Heart right ventricle (tissue), 16 donors: ENCODE results near the gene STAT5B. TPM values are rescaled to one million over a fixed set of nuclear protein-coding genes. Genes with fewer than 3 reads are reported as not detected.
"Not testable (repeated sequence)": the region's sequence is repeated elsewhere in the genome, so short reads cannot be mapped to it uniquely, and the experiment has no call there.

ENCODE experiments used
- ATAC-seq, 8 donors: fragments of 200-7000 bp; cut with Tn5 transposase; one replicate each; pipeline ENCODE4 v1.9.1; 2020; ENCODE audit warnings: mild to moderate bottlenecking in 8 of 8, moderate library complexity in 8 of 8, moderate number of reproducible peaks in 1 of 8
- DNase-seq, 2 donors: peaks; one replicate each; pipeline ENCODE4 v3.0.0-alpha.2; 2020
- H3K27ac ChIP-seq, 10 donors: fragments of 200-600 bp; sonication (generic) in 2 of 10; one replicate each; pipeline versions ENCODE4 v1.5.0 to v1.8.0; 2020 to 2022; ENCODE audit warnings: mild to moderate bottlenecking in 3 of 10
- H3K27me3 ChIP-seq, 7 donors: fragments of 200-600 bp; one replicate each; pipeline ENCODE4 v1.8.0; 2021 to 2022; ENCODE audit warnings: mild to moderate bottlenecking in 2 of 7
- H3K36me3 ChIP-seq, 9 donors: fragments of 200-600 bp; sonication (generic) in 1 of 9; one replicate each; pipeline versions ENCODE4 v1.5.0 to v1.8.0; 2020 to 2022; ENCODE audit warnings: mild to moderate bottlenecking in 2 of 9
- H3K4me1 ChIP-seq, 9 donors: fragments of 200-600 bp; sonication (generic) in 1 of 9; one replicate each; pipeline versions ENCODE4 v1.5.0 to v1.8.0; 2020 to 2022; ENCODE audit warnings: mild to moderate bottlenecking in 4 of 9
- H3K4me3 ChIP-seq, 10 donors: fragments of 200-600 bp; sonication (generic) in 2 of 10; one replicate each; pipeline versions ENCODE4 v1.5.0 to v1.8.0; 2020 to 2022; ENCODE audit warnings: mild to moderate bottlenecking in 7 of 10, moderate library complexity in 2 of 10
- H3K9me3 ChIP-seq, 11 donors: fragments of 200-600 bp in 10 of 11; sonication (generic) in 2 of 11; one replicate each; pipeline versions ENCODE4 v1.5.0 to v1.8.0; 2013 to 2022; ENCODE audit warnings: mild to moderate bottlenecking in 2 of 11, control low read depth in 1 of 11, moderate library complexity in 1 of 11
- WGBS, 2 donors: extraction: QIAGEN DNeasy Blood & Tissue Kit; methylation state at CpG; one replicate each; pipeline ENCODE4 v1.1.7; 2013; ENCODE audit warnings: inconsistent platforms in 1 of 2; 5-methylcytosine and 5-hydroxymethylcytosine counted together
- intact Hi-C, 10 donors: fragments of 100-400 bp; cut with DNase I; formaldehyde crosslinking; loops; one replicate each; pipeline versions ENCODE4 v1.11.1 to v1.14.2; 2022
- polyA plus RNA-seq, 2 donors: library from polyadenylated mRNA; stranded (reverse); fragments of 200-250 nt; gene quantifications; one replicate each; pipeline ENCODE4 v1.2.3, GENCODE V29; 2013
- total RNA-seq, 10 donors: library from RNA; stranded (reverse); fragmentation: NEBNext Ultra II Directional in 3 of 10; extraction: Animal tissue kit (Norgen Biotek cat#: 25700) in 3 of 10; gene quantifications; one replicate each; pipeline versions ENCODE4 v1.2.1 to v1.2.4, GENCODE V29; 2021 to 2023
- TF ChIP-seq, protein P1 (sequence below), 9 donors: fragments of 200-600 bp; sonication (generic) in 2 of 9; IDR thresholded peaks; one replicate each; pipeline versions ENCODE4 v1.5.0 to v1.8.0; 2021 to 2022; ENCODE audit warnings: antibody characterized with exemption in 9 of 9, mild to moderate bottlenecking in 5 of 9, moderate library complexity in 1 of 9
- donor health status: Arrhythmogenic right ventricular cardiomyopathy.
- donor health status: ischemic (EF 13 %, LVEDD 7.1; RV severe dilation, severe dysfunction).
- donor health status: healthy with polysubstance abuse.
- donor health status: DM: no; HTN: yes; CAD: no.
- donor health status: DM: no; HTN: no; CAD: no.
- donor health status: ischemic (EF 25% LVEDD 6.9; RV normal size, moderate dysfunction).
- donor health status: ischemic (EF 25% LVEDD 5.7; RV mildly dilated, moderate dysfunction).
- donor health status: healthy.
- donor health status: DM: yes; HTN: yes; CAD: no.
- donor health status: Ischemic cardiomyopathy.
- donor health status: ischemic (EF 35%, LVEDD 5.7; RV mildly dilated, moderate dysfunction).
- donor health status: nonischemic (EF 11% LVEDD 7.7; RV severe dilation, severe dysfunction).
- donor health status: DM: yes; HTN: yes; CAD: no.
- donor health status: PGD.
- donor health status: ischemic (EF 29% LVEDD 5.4; RV normal size, mild dysfunction).
- donor health status: nonischemic (EF 23%, LVEDD 6.1; RV moderate dilation, normal function).

The STAT5B gene
- total and polyA plus RNA-seq, 12 donors: 14.4 to 34.7 (median 30.1) TPM

DNA sequence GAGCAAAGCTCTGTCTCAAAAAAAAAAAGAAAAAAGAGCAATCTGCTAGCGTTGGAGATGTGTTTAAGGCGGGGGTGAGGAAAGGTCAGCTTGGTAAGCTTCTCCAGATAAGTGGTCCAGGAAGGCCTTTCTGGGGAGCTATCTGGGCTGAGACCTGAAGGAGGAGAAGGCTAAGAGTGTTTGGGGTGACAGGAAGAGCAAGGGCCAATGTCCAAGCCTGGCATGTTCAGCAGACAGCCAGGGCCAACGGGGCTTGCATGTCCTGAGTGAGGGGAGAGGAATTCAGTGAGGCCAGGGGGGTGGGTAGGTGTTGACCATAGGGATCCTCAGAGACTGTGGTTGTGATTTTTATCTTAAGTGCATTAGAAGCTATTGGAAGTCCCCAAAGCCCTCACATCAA, 27.5 kb upstream of the STAT5B start:
- Histone ChIP-seq H3K9me3 (no peaks in the 10 kb centered on the region), H3K27me3 (no peaks in the 10 kb centered on the region), H3K4me1 (no peaks in the 10 kb centered on the region), H3K4me3 (no peak overlapping the region), H3K27ac (no peak overlapping the region), H3K36me3 (peaks cover 0 to 93% (median 23%) of the 10 kb centered on the region in 9 donors)
- WGBS, 2 donors: 84 to 86% methylated on average over 3 of the region's 3 CpGs
- no peak for ATAC-seq
- intact Hi-C loops: no loop called here
- TF ChIP-seq, protein P1, sequence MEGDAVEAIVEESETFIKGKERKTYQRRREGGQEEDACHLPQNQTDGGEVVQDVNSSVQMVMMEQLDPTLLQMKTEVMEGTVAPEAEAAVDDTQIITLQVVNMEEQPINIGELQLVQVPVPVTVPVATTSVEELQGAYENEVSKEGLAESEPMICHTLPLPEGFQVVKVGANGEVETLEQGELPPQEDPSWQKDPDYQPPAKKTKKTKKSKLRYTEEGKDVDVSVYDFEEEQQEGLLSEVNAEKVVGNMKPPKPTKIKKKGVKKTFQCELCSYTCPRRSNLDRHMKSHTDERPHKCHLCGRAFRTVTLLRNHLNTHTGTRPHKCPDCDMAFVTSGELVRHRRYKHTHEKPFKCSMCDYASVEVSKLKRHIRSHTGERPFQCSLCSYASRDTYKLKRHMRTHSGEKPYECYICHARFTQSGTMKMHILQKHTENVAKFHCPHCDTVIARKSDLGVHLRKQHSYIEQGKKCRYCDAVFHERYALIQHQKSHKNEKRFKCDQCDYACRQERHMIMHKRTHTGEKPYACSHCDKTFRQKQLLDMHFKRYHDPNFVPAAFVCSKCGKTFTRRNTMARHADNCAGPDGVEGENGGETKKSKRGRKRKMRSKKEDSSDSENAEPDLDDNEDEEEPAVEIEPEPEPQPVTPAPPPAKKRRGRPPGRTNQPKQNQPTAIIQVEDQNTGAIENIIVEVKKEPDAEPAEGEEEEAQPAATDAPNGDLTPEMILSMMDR (IDR thresholded peaks at IDR 0.05): no peak
- no peak for DNase-seq

DNA sequence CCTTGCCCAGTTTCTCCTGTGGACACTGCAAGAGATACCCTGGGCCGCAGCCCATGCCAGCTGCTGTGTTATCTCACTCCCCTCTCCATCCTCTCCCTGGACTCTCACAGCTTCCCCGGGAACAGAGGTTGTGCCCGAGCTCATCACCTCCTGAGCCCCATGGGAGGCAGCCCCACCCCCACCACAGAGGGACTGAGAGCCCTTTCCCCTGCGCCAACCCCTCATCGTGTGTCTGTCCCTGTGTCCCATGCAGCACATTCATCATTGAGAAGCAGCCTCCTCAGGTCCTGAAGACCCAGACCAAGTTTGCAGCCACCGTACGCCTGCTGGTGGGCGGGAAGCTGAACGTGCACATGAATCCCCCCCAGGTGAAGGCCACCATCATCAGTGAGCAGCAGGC, 24.8 kb upstream of the STAT5B start:
- H3K9me3 ChIP-seq: no peaks in the 10 kb centered on the region
- intact Hi-C loops: no loop called here
- H3K4me1 ChIP-seq: no peaks in the 10 kb centered on the region
- peaks cover 0 to 89% (median 19%) of the 10 kb centered on the region in 9 donors for H3K36me3 ChIP-seq
- H3K27ac ChIP-seq: no peak overlapping the region
- H3K27me3 ChIP-seq: no peaks in the 10 kb centered on the region
- WGBS, 2 donors: 84 to 87% methylated on average over 9 of the region's 9 CpGs
- TF ChIP-seq, protein P1 (IDR thresholded peaks at IDR 0.05): no peak
- DNase-seq: no peak
- H3K4me3 ChIP-seq: no peak overlapping the region
- no peak for ATAC-seq

DNA sequence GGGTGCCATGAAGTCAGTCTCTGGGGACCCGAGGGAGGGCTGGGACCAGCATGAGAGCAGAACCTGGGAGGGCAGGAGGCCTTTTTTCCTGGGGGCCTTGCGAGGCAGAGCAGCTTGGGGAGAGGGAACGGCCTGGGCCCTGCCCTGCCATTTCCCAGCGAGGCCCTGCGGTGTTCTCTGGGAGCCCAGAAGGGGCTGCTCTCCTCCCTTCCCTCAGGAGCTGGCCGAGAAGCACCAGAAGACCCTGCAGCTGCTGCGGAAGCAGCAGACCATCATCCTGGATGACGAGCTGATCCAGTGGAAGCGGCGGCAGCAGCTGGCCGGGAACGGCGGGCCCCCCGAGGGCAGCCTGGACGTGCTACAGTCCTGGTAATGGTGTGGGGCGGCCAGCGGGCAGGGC, 23.7 kb upstream of the STAT5B start:
- ATAC-seq, H3K4me3 ChIP-seq, H3K27me3 ChIP-seq, DNase-seq, H3K9me3 ChIP-seq, H3K4me1 ChIP-seq, intact Hi-C loops, H3K27ac ChIP-seq: not testable (repeated sequence)
- H3K36me3 ChIP-seq: peaks cover 0 to 89% (median 19%) of the 10 kb centered on the region in 9 donors
- 100% methylated on average over 2 of the region's 17 CpGs; no CpG with 5 or more reads in 1 of the 2 donors for WGBS, 2 donors

DNA sequence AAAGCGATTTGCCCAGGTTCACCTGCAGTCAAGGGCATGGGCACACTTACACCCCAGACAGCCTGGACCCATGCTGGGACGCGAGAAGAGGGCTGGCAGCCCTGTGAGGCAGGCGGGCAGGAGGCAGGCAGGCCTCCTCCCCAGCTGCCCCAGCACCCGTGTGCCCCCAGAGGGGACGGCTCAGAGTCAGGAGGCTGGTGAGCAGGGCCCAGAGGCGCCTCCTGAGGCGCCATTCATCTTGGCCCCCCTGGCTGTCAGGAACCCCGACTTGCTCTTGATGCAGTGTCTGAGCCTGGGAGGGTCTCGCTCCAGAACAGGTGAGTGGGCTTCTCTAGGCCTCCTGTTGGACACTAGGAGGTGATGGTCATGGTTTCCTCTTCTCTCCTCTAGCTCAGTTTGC, 23.2 kb upstream of the STAT5B start:
- H3K27ac ChIP-seq, H3K9me3 ChIP-seq, ATAC-seq, H3K27me3 ChIP-seq, intact Hi-C loops, H3K4me1 ChIP-seq, DNase-seq, H3K4me3 ChIP-seq: not testable (repeated sequence)
- peaks cover 0 to 89% (median 17%) of the 10 kb centered on the region in 9 donors for H3K36me3 ChIP-seq
- WGBS, 2 donors: 94 to 96% methylated on average over 10 of the region's 10 CpGs

DNA sequence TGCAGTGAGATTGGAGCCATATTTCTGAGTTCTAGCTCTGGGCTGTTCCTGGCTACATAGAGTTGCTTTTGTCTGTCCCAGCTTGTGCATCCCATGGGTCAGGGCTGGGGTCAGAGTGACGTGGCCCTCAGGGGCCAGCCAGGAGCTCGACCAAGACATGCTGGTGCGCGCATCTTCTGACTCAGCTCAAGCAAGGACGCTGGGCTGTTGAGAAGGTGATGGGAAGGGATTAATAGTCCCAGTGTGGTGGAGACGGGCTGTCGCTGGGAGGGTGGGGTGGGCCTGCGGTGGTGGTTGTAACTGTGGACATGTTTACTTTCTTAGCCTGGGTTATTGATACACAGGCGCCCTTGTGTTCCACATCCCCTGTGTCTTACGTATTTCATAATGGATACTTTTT, 21.6 kb upstream of the STAT5B start:
- Histone ChIP-seq H3K36me3 (peaks cover 0 to 89% (median 17%) of the 10 kb centered on the region in 9 donors), H3K4me1 (peaks cover 0 to 11% (median 0%) of the 10 kb centered on the region in 9 donors)
- DNase-seq, H3K27me3 ChIP-seq, H3K27ac ChIP-seq, ATAC-seq, intact Hi-C loops, H3K9me3 ChIP-seq, H3K4me3 ChIP-seq: not testable (repeated sequence)
- WGBS, 2 donors: 94 to 95% methylated on average over 9 to 10 of the region's 10 CpGs

DNA sequence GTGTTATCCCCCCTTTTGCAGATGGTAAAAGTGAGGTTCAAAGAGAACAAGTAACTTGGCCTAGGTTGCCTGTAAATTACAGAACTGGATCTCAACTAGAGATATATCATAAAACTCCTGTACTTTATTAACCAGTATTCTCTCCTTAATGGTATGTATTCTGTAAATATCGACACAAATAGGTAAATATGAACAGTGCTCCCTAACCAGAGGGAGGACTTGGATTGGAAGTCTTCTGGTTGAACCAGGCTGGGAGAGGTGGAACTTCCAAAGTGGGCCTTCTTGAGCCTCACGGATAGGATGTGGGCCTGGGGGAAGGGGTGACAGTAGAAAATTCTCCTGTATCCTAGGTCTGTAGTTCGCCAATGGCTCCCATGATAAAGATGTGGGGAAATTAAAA, 19.8 kb upstream of the STAT5B start:
- TF ChIP-seq, protein P1 (IDR thresholded peaks at IDR 0.05): no peak
- ATAC-seq (no peak), DNase-seq (no peak)
- Histone ChIP-seq H3K27ac (no peak overlapping the region), H3K4me3 (no peak overlapping the region), H3K4me1 (peaks cover 0 to 23% (median 0%) of the 10 kb centered on the region in 9 donors), H3K36me3 (peaks cover 0 to 86% (median 17%) of the 10 kb centered on the region in 9 donors), H3K9me3 (no peaks in the 10 kb centered on the region), H3K27me3 (no peaks in the 10 kb centered on the region)
- intact Hi-C loops: no loop called here
- WGBS, 2 donors: 91 to 95% methylated on average over 3 of the region's 3 CpGs
